ENCODE measurements around the gene HS6ST1.
A peak's percentile ranks its signal among the peaks of the same experiment; 100 is the strongest.
"Not testable (repeated sequence)": the region's sequence is repeated elsewhere in the genome, so short reads cannot be mapped to it uniquely, and the experiment has no call there.

HS6ST1 gene

GRCh38 chr2:128322715-128323554, 4.3 kb upstream of the HS6ST1 start:
- no peak for DNase-seq (ENCODE audit: low spot score)
- no peak for FAIRE-seq

- DNase-seq (ENCODE audit: low spot score) = peak; percentile 95
- FAIRE-seq = no peak
Measured at GRCh38 chr2:128321784-128322714, 3.4 kb upstream of the HS6ST1 start.

- DNase-seq (ENCODE audit: low spot score) = no peak
- FAIRE-seq = no peak
Measured at GRCh38 chr2:128320906-128321771, 2.5 kb upstream of the HS6ST1 start.

- no peak for FAIRE-seq
- no peak for DNase-seq (ENCODE audit: low spot score)
Measured at GRCh38 chr2:128320192-128320905, 1.7 kb upstream of the HS6ST1 start.

- no peak for DNase-seq (ENCODE audit: low spot score)
- FAIRE-seq = no peak
Measured at GRCh38 chr2:128319631-128320191, 1.0 kb upstream of the HS6ST1 start.

- not testable (repeated sequence) for DNase-seq (ENCODE audit: low spot score); FAIRE-seq
Measured at GRCh38 chr2:128318245-128318644, 423 bp downstream of the HS6ST1 start.

- FAIRE-seq = peak; percentile 71
- not testable (repeated sequence) for DNase-seq (ENCODE audit: low spot score)
Measured at GRCh38 chr2:128317899-128318225, 806 bp downstream of the HS6ST1 start.

- DNase-seq (ENCODE audit: low spot score) (no peak), FAIRE-seq (peak; percentile 13)
Measured at GRCh38 chr2:128317181-128317898, 1.3 kb downstream of the HS6ST1 start.

GRCh38 chr2:128316777-128317180, 1.9 kb downstream of the HS6ST1 start:
- FAIRE-seq (no peak), DNase-seq (ENCODE audit: low spot score) (no peak)

GRCh38 chr2:128315829-128316776, 2.6 kb downstream of the HS6ST1 start:
- FAIRE-seq (no peak), DNase-seq (ENCODE audit: low spot score) (no peak)

GRCh38 chr2:128315122-128315828, 3.4 kb downstream of the HS6ST1 start:
- FAIRE-seq (no peak), DNase-seq (ENCODE audit: low spot score) (no peak)

GRCh38 chr2:128314348-128315121, 4.1 kb downstream of the HS6ST1 start:
- DNase-seq (ENCODE audit: low spot score) = no peak
- no peak for FAIRE-seq

GRCh38 chr2:128313931-128314347, 4.7 kb downstream of the HS6ST1 start:
- DNase-seq (ENCODE audit: low spot score) (no peak), FAIRE-seq (no peak)

- FAIRE-seq (peak; percentile 13), DNase-seq (ENCODE audit: low spot score) (peak; percentile 74)
Measured at GRCh38 chr2:128313091-128313836, 5.4 kb downstream of the HS6ST1 start.

GRCh38 chr2:128312411-128312810, 6.3 kb downstream of the HS6ST1 start:
- no peak for DNase-seq (ENCODE audit: low spot score)
- FAIRE-seq = no peak

- DNase-seq (ENCODE audit: low spot score) (no peak), FAIRE-seq (no peak)
Measured at GRCh38 chr2:128311755-128312341, 6.8 kb downstream of the HS6ST1 start.
